NCI-H446 treated with DMSO at 0.1 percent for 48 hours (cell line): ENCODE measurements around the gene CEP128.

Source experiments
- DNase-seq: peaks from one replicate; lab custom pipeline; 2025; lab: John Stamatoyannopoulos, UW

The CEP128 gene

DNA sequence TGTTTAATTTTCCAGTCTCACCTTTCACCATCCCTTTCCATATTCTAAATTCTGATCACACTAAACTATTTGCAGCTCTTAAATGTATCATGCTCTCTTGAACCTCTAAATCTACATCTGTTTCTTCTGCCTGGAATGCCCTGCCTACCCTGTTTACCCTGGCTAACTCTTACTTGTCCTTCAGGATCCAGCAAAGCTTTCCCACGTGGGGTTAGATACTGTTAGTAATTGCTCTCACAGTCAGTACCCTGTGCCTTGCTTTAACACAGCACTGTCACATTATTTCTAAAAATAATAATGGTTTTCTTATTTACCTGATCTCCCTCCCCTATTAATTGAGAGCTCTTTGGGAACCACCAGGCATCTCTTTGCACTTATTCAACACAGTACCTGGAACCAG is 333.0 kb downstream of the CEP128 start:
- DNase-seq: no peak

- DNase-seq: no peak
Observed at GRCh38 chr14:80607430-80608190, 333.9 kb downstream of the CEP128 start.

DNA sequence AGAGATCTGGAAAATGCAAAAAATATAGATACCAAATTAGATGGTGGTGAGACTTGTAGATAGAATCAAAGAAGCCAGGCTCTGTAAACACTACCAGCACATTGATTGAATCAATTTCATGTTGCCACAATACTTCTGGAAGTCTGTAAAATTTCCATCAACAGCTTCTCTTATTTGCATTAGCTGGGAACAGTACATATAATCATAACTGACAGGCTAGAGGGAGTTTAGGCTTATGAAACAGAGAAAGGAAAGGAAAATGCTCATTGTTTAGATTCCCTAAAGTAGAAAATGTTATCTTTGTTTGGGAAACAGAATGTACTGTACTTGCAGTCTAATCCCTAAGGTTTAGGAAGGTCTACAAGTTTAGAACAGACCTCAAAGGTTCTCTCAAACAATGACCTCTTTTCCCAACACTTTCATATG is 335.2 kb downstream of the CEP128 start:
- no peak for DNase-seq

DNA sequence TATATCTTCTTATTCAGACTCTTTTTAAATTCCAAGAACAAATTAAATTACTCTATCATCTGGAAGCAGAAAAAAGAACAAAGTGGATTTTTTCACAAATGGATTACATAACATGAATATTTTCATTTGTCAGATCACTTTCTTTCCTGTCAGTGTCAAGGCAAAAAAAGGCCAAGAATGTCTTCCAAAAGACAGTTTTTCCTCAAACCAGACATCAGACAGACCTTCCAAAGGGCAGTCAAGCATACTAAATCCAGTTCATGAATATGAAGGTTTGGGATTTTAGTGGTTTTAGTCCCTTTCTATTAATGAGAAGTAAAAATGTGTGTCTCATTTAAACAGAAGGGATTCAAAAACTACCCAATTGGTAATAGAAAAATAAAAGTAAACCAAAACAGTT is 336.0 kb downstream of the CEP128 start:
- no peak for DNase-seq

GRCh38 chr14:80602946-80603345 is 338.6 kb downstream of the CEP128 start:
- no peak for DNase-seq

DNA sequence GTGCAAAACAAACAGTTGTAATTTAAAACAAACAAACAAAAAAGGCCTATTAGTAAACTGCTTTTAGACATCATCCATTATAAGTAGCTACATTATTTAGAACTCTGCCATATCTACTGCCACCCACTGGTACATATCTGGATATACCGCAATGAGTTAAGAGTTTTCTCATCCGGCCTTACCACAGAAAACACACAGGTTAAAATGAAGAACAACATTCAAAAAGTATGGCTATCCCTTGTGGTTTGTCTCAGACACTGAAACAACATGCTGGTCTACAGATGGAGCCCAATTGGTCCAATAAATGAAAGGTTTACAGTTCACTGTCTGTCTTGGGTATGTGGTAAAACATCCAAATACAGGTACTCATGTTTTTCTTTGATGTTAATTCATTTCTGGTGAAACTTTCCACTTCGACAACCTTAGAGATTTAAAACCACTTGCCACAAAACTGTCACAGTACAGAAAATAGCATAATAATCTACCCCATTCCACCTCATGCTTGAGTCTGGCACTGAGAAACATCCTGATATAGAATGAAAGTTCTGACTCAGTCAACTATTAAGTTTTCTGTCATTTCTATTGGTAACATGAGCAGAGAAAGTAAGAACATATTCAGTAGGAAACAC is 354.3 kb downstream of the CEP128 start:
- DNase-seq: no peak

GRCh38 chr14:80586131-80586530 is 355.4 kb downstream of the CEP128 start:
- DNase-seq: no peak

GRCh38 chr14:80585506-80585835 is 356.1 kb downstream of the CEP128 start:
- DNase-seq: no peak

DNA sequence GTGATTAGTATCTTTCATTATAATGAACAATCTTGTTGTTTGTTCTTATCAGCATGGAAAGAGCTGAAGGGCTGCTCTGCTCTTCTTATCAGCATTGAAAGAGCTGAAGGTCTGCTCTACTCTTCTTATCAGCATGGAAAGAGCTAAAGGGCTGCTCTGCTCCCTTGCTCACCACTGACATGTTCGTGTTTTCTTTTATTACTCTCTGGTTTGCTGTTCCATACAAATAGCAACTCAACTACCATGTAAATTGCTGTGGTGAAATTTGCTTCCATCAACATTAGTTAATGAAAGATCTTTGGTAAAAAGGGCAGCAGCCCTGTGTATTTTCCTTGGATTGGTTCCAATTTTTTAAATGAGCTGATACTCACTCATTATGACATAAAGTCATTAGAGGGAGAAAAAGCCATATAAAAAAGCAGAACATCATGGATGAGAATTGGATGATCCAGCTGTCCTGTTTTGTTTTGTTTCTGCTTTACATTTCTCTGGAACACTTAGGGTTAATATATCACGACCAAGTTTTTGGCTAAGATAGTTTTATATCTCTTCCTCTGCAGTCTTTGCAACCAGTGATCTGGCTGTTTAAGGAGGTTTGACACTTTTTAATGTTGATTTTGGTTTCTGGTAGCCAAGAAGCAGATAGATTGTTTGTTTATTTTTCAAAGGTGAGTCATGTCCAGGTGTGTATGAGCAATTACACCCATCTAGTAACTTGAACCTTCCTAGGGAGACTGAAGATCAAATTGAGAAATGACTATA is 356.6 kb downstream of the CEP128 start:
- DNase-seq: no peak

DNA sequence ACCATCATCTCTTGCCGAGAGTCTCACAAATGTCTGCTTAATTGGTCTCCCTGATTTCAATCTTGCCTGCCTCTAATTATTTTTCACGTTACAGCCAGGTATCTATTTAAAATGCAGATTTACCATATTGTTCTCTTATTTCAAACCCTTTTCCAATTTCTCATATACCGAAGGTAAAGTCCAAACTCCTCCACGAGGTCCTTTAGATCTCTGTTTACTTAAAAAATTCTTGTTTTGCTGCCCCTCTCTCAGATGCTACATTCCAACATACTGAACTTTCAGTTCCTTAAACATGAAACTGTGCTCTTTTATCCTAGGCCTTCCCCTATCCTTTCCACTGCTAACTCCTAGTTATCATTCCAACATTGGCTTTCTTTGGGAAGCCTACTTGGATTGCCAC is 363.9 kb downstream of the CEP128 start:
- DNase-seq: no peak

GRCh38 chr14:80576401-80576800 is 365.1 kb downstream of the CEP128 start:
- no peak for DNase-seq

GRCh38 chr14:80575763-80576162 is 365.8 kb downstream of the CEP128 start:
- no peak for DNase-seq

- DNase-seq: no peak
Observed at GRCh38 chr14:80572666-80573065, 368.9 kb downstream of the CEP128 start.

GRCh38 chr14:80570930-80571298 is 370.6 kb downstream of the CEP128 start:
- DNase-seq: no peak

GRCh38 chr14:80567905-80568536 is 373.5 kb downstream of the CEP128 start:
- DNase-seq: no peak

GRCh38 chr14:80565001-80565400 is 376.5 kb downstream of the CEP128 start:
- no peak for DNase-seq

GRCh38 chr14:80564051-80564450 is 377.5 kb downstream of the CEP128 start:
- no peak for DNase-seq

- DNase-seq: no peak
Observed at GRCh38 chr14:80560800-80561657, 380.5 kb downstream of the CEP128 start.

- DNase-seq: no peak
Observed at GRCh38 chr14:80554139-80554538, 387.4 kb downstream of the CEP128 start.

- no peak for DNase-seq
Observed at GRCh38 chr14:80549141-80549540, 392.4 kb downstream of the CEP128 start.

DNA sequence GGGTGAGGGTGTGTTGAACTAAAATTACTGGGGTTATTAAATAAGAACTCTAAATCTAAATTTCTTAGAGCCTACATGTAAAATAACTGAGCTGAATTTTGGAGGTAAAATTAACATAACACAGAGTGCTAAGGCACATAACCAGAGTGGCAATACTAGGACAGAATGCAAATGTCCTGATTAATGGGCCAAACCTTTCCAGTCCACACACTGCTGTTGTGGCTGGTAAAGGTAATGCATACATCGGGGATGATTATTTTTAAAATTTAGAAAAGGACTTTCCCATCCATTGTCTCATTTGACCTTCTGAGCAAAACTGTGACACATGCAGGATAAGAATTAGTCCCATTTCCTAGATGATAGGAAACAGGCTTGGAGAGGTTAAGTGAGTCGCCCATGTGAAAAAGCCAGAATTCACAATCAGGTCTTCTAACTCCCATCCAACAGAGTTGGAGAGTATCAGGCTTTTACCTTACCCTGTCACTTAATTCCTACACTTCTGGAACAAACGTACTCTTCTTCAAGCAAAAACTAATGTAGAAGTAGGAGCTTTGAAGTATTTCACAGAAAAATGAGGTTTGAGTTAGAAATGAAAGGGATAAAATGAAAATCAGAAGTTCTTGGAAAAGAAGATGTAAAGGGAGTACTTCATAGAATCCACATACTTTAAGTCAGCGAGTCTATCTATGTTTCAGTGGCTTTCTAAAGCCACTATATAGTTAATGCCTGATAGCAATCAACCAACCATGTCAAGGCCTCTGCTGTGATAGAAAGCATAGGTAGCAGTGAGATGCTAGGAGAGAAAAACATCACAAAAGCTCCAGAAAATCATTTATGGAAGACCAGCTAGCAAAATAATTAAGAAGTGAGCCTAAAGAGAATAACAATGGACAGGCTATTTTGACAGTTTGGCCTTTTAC is 395.3 kb downstream of the CEP128 start:
- no peak for DNase-seq
